OCI-M2 (cell line): ENCODE measurements around the gene TRIM17.

ENCODE experiments used
- DNase-seq: peaks from one replicate; lab custom pipeline; 2025; ENCODE audit not compliant: unreplicated experiment; lab: John Stamatoyannopoulos, UW

TRIM17 gene

GRCh38 chr1:228402641-228403025, 14.0 kb downstream of the TRIM17 start:
- no peak for DNase-seq

GRCh38 chr1:228401782-228402640, 14.7 kb downstream of the TRIM17 start:
- no peak for DNase-seq

- no peak for DNase-seq
These were observed 15.8 kb downstream of the TRIM17 start for GRCh38 chr1:228400692-228401454.

- no peak for DNase-seq
These were observed 16.4 kb downstream of the TRIM17 start for GRCh38 chr1:228400237-228400651.

GRCh38 chr1:228399531-228400236, 17.0 kb downstream of the TRIM17 start:
- no peak for DNase-seq

- DNase-seq = no peak
These were observed 17.8 kb downstream of the TRIM17 start for GRCh38 chr1:228398741-228399461.

- no peak for DNase-seq
These were observed 18.7 kb downstream of the TRIM17 start for GRCh38 chr1:228397966-228398365.

GRCh38 chr1:228396770-228397662, 19.6 kb downstream of the TRIM17 start:
- DNase-seq = no peak

- no peak for DNase-seq
These were observed 21.9 kb downstream of the TRIM17 start for GRCh38 chr1:228394571-228395394.

GRCh38 chr1:228393811-228394570, 22.7 kb downstream of the TRIM17 start:
- no peak for DNase-seq

- no peak for DNase-seq
These were observed 23.4 kb downstream of the TRIM17 start for GRCh38 chr1:228393268-228393701.

- no peak for DNase-seq
These were observed 24.3 kb downstream of the TRIM17 start for GRCh38 chr1:228392111-228392936.

GRCh38 chr1:228391411-228392020, 25.1 kb downstream of the TRIM17 start:
- no peak for DNase-seq

GRCh38 chr1:228390649-228391048, 26.0 kb downstream of the TRIM17 start:
- DNase-seq = no peak

- DNase-seq = no peak
These were observed 29.3 kb downstream of the TRIM17 start for GRCh38 chr1:228387321-228387720.

GRCh38 chr1:228385232-228385631, 31.4 kb downstream of the TRIM17 start:
- no peak for DNase-seq

- no peak for DNase-seq
These were observed 32.9 kb downstream of the TRIM17 start for GRCh38 chr1:228383773-228384172.
